Stomach (tissue), 4 donors: ENCODE results near the gene NCAPG2.

Source experiments
- CTCF ChIP-seq, 7 experiments: fragments of 450-650 bp in 4 of 7; fragments of 200-600 bp in 3 of 7; sonication (generic) in 3 of 7; IDR thresholded peaks; one replicate each; pipeline ENCODE4 v1.5.1; 2016 to 2019; ENCODE audit warnings: antibody characterized with exemption in 7 of 7, control low read depth in 2 of 7, mild to moderate bottlenecking in 1 of 7
- POLR2A ChIP-seq, 4 donors: fragments of 450-650 bp; IDR thresholded peaks; one replicate each; pipeline ENCODE4 v1.6.1; 2016; ENCODE audit warnings: antibody characterized with exemption in 4 of 4, control low read depth in 2 of 4, mild to moderate bottlenecking in 1 of 4, moderate library complexity in 1 of 4

- TF ChIP-seq CTCF (IDR thresholded peaks at IDR 0.05) (no peak), POLR2A (IDR thresholded peaks at IDR 0.05) (no peak)
Observed at GRCh38 chr7:158585721-158586498, 118.7 kb downstream of the NCAPG2 start.
